HepG2 (cell line): Measurements from ENCODE around the gene NUSAP1. TPM values are rescaled to one million over a fixed set of nuclear protein-coding genes. Genes with fewer than 3 reads are reported as not detected.
"Not testable (repeated sequence)": the region's sequence is repeated elsewhere in the genome, so short reads cannot be mapped to it uniquely, and the experiment has no call there.

Source experiments
- ATAC-seq: fragments of 200-7000 bp; cut with Tn5 transposase; 3 replicates; pipeline ENCODE4 v1.9.1; 2020; ENCODE audit warnings: mild to moderate bottlenecking, moderate library complexity
- BruUV-seq: library from RNA; stranded (reverse); fragments of 400-500 nt; replicated peaks from 2 replicates; lab custom pipeline; 2021; lab: Mats Ljungman, UMichigan
- CTCF ChIA-PET: fragments of 300-600 bp; formaldehyde crosslinking; extraction: SDS; loops from one replicate; lab custom pipeline; 2021; ENCODE audit warnings: low total read pairs, inconsistent platforms, low intra/inter-chr PET ratio; lab: Yijun Ruan, JAX
- POLR2A ChIA-PET: fragments of 350-600 bp; sonication (Branson Sonifier 250); formaldehyde crosslinking; loops from one replicate; lab custom pipeline; 2020; ENCODE audit warnings: antibody characterized with exemption, inconsistent platforms; lab: Yijun Ruan, JAX
- DNase-seq: peaks from one replicate; pipeline ENCODE4 v3.0.0-alpha.2; 2015; ENCODE audit warnings: low spot score
- FAIRE-seq: peaks from 3 replicates; lab custom pipeline; 2011; peaks lifted over from hg19 to GRCh38; lab: Jason Lieb, UNC
- H2AFZ ChIP-seq: one replicate; pipeline ENCODE4 v1.6.1; 2011; ENCODE audit warnings: low read length, inconsistent platforms
- H3K27ac ChIP-seq: fragments of 300-600 bp; 3 replicates; pipeline ENCODE4 v1.8.0; 2011; ENCODE audit warnings: mixed run types, mild to moderate bottlenecking, mixed read lengths, low read length, inconsistent platforms; ENCODE audit not compliant: insufficient read depth; ENCODE audit errors: extremely low read length
- H3K27me3 ChIP-seq, 2 experiments: fragments of 200-600 bp in 1 of 2; 2 replicates in 1 of 2; 3 replicates in 1 of 2; pipeline versions ENCODE4 v1.6.0 to v1.8.0; 2011; ENCODE audit warnings: low read length in 2 of 2, mild to moderate bottlenecking in 2 of 2, moderate library complexity in 2 of 2, inconsistent platforms in 1 of 2; ENCODE audit not compliant: insufficient read depth in 2 of 2, control insufficient read depth in 1 of 2
- H3K36me3 ChIP-seq, 2 experiments: fragments of 200-600 bp in 1 of 2; replicated peaks in 1 of 2; 2 replicates in 1 of 2; 3 replicates in 1 of 2; pipeline versions ENCODE4 v1.5.1 to v1.8.0; 2011; ENCODE audit warnings: low read length in 2 of 2, inconsistent platforms in 1 of 2; ENCODE audit not compliant: insufficient read depth in 2 of 2, control insufficient read depth in 1 of 2
- H3K4me1 ChIP-seq: 2 replicates; pipeline ENCODE4 v1.5.1; 2012; ENCODE audit warnings: low read length, inconsistent platforms; ENCODE audit not compliant: insufficient read depth
- H3K4me2 ChIP-seq: 2 replicates; pipeline ENCODE4 v1.6.0; 2011; ENCODE audit warnings: low read depth, low read length, inconsistent platforms
- H3K4me3 ChIP-seq, 3 experiments: fragments of 200-600 bp in 1 of 3; sonication (generic), shearing (Covaris generic) in 1 of 3; replicated peaks in 1 of 3; 2 replicates each; pipeline ENCODE4 v1.5.1; 2011 to 2016; ENCODE audit warnings: low read length in 3 of 3, inconsistent platforms in 2 of 3, low read depth in 2 of 3, mild to moderate bottlenecking in 2 of 3, control low read depth in 1 of 3, mixed read lengths in 1 of 3; ENCODE audit not compliant: insufficient read depth in 1 of 3
- H3K79me2 ChIP-seq: one replicate; pipeline ENCODE4 v1.6.1; 2011; ENCODE audit warnings: low read length, inconsistent platforms; ENCODE audit not compliant: insufficient read depth
- H3K9ac ChIP-seq: 2 replicates; pipeline ENCODE4 v1.6.0; 2011; ENCODE audit warnings: mild to moderate bottlenecking, low read depth, low read length, inconsistent platforms; ENCODE audit not compliant: insufficient read depth
- H3K9me3 ChIP-seq: 2 replicates; pipeline ENCODE4 v1.5.1; 2012; ENCODE audit warnings: mild to moderate bottlenecking, low read length
- H4K20me1 ChIP-seq: 2 replicates; pipeline ENCODE4 v1.6.0; 2011; ENCODE audit warnings: inconsistent platforms, mild to moderate bottlenecking, low read length, moderate library complexity; ENCODE audit not compliant: insufficient read depth
- ZNF121 ChIP-seq: sonication (generic); formaldehyde crosslinking; IDR thresholded peaks from 2 replicates; pipeline ENCODE4 v1.5.0; 2020; ENCODE audit warnings: mild to moderate bottlenecking, missing genetic modification reagents
- WGBS: methylation state at CpG from one replicate; pipeline ENCODE4 v1.1.6; 2017; ENCODE audit warnings: low lambda C conversion rate; 5-methylcytosine and 5-hydroxymethylcytosine counted together
- in situ Hi-C: cut with HindIII; loops from 2 replicates; pipeline ENCODE4 v1.10.0; 2017; ENCODE audit warnings: low pct_unique_long_range_greater_than_20kb; ENCODE audit not compliant: extremely low pct_ligation_motif_present
- intact Hi-C: fragments of 100-400 bp; cut with micrococcal nuclease; formaldehyde crosslinking; loops from one replicate; pipeline ENCODE4 v1.10.0; 2022; ENCODE audit not compliant: unreplicated experiment
- polyA plus RNA-seq, 8 experiments: library from polyadenylated mRNA; depleted of rRNA in 3 of 8; stranded (reverse) in 7 of 8; unstranded in 1 of 8; fragments of >200 nt; fragmentation: Illumina TruSeq in 4 of 8; extraction: Trizol in 4 of 8; gene quantifications; 2 replicates each; pipeline versions ENCODE4 v1.2.1 to v1.2.3, GENCODE V29; 2011 to 2016; ENCODE audit warnings: low read depth in 4 of 8, missing spikeins in 1 of 8, mixed read lengths in 1 of 8; ENCODE audit not compliant: insufficient read depth in 1 of 8
- total RNA-seq, 5 experiments: library from RNA; depleted of rRNA; stranded (reverse); fragments of >200 nt; fragmentation: Illumina TruSeq; extraction: Trizol; gene quantifications; 2 replicates each; pipeline ENCODE4 v1.2.3, GENCODE V29; 2016; ENCODE audit warnings: low read depth in 1 of 5
- TF ChIP-seq, protein P1 (sequence below): sonication (generic); formaldehyde crosslinking; IDR thresholded peaks from 2 replicates; pipeline ENCODE4 v1.5.0; 2020; ENCODE audit warnings: mild to moderate bottlenecking, missing genetic modification reagents
- TF ChIP-seq, protein P2 (sequence below): sonication (generic); formaldehyde crosslinking; IDR thresholded peaks from 2 replicates; pipeline ENCODE4 v1.4.0; 2020; ENCODE audit warnings: missing genetic modification reagents

NUSAP1 gene
- total and polyA plus RNA-seq, 2 of the 13 experiments (the other 11 are each of a cell fraction or from before 2014, with no cell fraction given) = 59.5 to 106 TPM

DNA sequence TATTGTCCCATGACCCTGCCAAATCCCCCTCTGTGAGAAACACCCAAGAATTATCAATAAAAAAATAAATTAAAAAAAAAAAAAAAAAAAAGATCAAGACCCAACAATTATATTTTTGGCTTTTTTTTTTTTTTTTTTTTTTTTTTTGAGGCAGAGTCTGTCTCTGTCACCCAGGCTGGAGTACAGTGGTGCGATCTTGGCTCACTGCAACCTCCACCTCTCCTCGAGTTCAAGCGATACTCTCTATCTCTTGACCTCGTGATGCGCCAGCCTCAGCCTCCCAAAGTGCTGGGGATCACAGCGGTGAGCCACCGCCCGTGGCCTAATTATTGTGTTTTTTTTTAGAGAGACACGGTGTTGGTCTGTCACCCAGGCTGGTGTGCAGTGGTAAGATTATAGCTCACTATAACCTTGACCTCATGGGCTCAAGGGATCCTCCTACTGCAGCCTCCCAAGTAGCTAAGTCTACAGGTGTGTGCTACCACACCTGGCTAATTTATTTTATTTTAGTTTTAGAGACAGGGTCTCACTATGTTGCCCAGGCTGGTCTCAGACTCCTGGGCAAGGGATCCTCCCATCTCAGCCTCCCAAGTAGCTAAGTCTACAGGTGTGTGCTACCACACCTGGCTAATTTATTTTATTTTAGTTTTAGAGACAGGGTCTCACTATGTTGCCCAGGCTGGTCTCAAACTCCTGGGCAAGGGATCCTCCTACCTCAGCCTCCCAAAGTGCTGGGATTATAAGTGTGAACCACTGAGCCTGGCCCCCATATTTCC lies 51.5 kb downstream of the NUSAP1 start:
- BruUV-seq = not testable (repeated sequence)

More for the DNA sequence above, 51.5 kb downstream of the NUSAP1 start:
- H4K20me1 ChIP-seq, H3K27me3 ChIP-seq, H3K4me1 ChIP-seq, DNase-seq, intact Hi-C loops, CTCF ChIA-PET, H3K9me3 ChIP-seq, H3K4me3 ChIP-seq, POLR2A ChIA-PET, H3K9ac ChIP-seq, H3K79me2 ChIP-seq, in situ Hi-C loops, H2AFZ ChIP-seq: not testable (repeated sequence)
- Histone ChIP-seq H3K4me2 (peak overlapping the region; percentile 24), H3K36me3 (peaks cover 2 to 14% of the 10 kb centered on the region in 2 experiments; a peak in 3 of 5 replicates), H3K27ac (peak overlapping the region; percentile 57)
- WGBS = 59% methylated on average over 9 of the region's 9 CpGs
- FAIRE-seq = peak; percentile 18
- TF ChIP-seq, protein P1, sequence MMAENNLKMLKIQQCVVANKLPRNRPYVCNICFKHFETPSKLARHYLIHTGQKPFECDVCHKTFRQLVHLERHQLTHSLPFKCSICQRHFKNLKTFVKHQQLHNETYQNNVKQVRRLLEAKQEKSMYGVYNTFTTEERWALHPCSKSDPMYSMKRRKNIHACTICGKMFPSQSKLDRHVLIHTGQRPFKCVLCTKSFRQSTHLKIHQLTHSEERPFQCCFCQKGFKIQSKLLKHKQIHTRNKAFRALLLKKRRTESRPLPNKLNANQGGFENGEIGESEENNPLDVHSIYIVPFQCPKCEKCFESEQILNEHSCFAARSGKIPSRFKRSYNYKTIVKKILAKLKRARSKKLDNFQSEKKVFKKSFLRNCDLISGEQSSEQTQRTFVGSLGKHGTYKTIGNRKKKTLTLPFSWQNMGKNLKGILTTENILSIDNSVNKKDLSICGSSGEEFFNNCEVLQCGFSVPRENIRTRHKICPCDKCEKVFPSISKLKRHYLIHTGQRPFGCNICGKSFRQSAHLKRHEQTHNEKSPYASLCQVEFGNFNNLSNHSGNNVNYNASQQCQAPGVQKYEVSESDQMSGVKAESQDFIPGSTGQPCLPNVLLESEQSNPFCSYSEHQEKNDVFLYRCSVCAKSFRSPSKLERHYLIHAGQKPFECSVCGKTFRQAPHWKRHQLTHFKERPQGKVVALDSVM (CRISPR knock-in tag) = peak; percentile 38; the same call in 1 of the 2 replicates
- TF ChIP-seq, protein P2, sequence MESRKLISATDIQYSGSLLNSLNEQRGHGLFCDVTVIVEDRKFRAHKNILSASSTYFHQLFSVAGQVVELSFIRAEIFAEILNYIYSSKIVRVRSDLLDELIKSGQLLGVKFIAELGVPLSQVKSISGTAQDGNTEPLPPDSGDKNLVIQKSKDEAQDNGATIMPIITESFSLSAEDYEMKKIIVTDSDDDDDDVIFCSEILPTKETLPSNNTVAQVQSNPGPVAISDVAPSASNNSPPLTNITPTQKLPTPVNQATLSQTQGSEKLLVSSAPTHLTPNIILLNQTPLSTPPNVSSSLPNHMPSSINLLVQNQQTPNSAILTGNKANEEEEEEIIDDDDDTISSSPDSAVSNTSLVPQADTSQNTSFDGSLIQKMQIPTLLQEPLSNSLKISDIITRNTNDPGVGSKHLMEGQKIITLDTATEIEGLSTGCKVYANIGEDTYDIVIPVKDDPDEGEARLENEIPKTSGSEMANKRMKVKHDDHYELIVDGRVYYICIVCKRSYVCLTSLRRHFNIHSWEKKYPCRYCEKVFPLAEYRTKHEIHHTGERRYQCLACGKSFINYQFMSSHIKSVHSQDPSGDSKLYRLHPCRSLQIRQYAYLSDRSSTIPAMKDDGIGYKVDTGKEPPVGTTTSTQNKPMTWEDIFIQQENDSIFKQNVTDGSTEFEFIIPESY = peak; percentile 71
- TF ChIP-seq ZNF121 (CRISPR knock-in tag) = peak; percentile 68
- ATAC-seq = peak; percentile 68
